Cardiac muscle cell (in vitro differentiated cells and primary cell): ENCODE results near the gene CTSD. TPM values are rescaled to one million over a fixed set of nuclear protein-coding genes. Genes with fewer than 3 reads are reported as not detected.
A peak's percentile ranks its signal among the peaks of the same experiment; 100 is the strongest.

Experiments
- DNase-seq, 2 donors: peaks; one replicate each; pipeline versions ENCODE4 v3.0.0 to v3.0.0-alpha.2; 2010 to 2017; ENCODE audit warnings: low read depth in 1 of 2, low spot score in 1 of 2
- H3K27ac ChIP-seq: fragments of 200-600 bp; sonication (generic); 2 replicates; pipeline ENCODE4 v1.5.1; 2016
- H3K27me3 ChIP-seq: fragments of 200-600 bp; sonication (generic); 2 replicates; pipeline ENCODE4 v1.6.0; 2016; ENCODE audit warnings: control low read depth
- H3K36me3 ChIP-seq: fragments of 200-600 bp; sonication (generic); 2 replicates; pipeline ENCODE4 v1.5.1; 2016; ENCODE audit warnings: control low read depth
- H3K4me1 ChIP-seq: fragments of 200-600 bp; sonication (generic); 2 replicates; pipeline ENCODE4 v1.8.1; 2017; ENCODE audit warnings: low read depth, mild to moderate bottlenecking, mixed run types
- H3K4me3 ChIP-seq: fragments of 200-600 bp; sonication (generic); 2 replicates; pipeline ENCODE4 v1.5.1; 2016; ENCODE audit warnings: mild to moderate bottlenecking
- H3K9me3 ChIP-seq: fragments of 200-600 bp; sonication (generic); 2 replicates; pipeline ENCODE4 v1.5.1; 2017; ENCODE audit warnings: low read depth, mild to moderate bottlenecking, control low read depth
- CTCF ChIP-seq: IDR thresholded peaks from 2 replicates; pipeline ENCODE4 v1.5.1; 2012; ENCODE audit warnings: low read depth, mild to moderate bottlenecking, low read length
- polyA plus RNA-seq: library from polyadenylated mRNA; unstranded; fragments of >200 nt; fragmentation: Nextera tagmentation; extraction: Ambion mirVana; gene quantifications from 2 replicates; pipeline ENCODE4 v1.2.1, GENCODE V29; 2016
- total RNA-seq: library from RNA; depleted of rRNA; stranded (reverse); fragments of >200 nt; gene quantifications from 2 replicates; pipeline ENCODE4 v1.2.3, GENCODE V29; 2016

Gene CTSD
- total and polyA plus RNA-seq, 2 experiments from 2014 or later, result 221 to 258 TPM

DNA sequence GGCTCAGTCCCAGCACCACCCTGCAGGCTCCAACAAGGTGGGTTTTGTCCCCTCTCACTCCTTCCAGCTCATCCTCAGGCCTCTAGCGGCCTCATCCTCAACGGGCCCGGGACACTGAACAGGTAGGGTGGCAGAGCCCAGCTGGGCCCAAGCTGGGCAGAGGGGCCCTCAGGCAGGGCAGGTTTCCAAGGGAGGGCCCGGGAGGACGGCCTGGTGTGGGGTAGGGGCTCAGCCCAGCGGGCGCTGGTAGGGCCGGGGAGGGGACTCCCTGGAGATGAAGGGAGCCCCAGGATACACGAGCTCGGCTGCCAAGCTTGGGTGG is 10.9 kb downstream of the CTSD start:
- DNase-seq, result no peak
- H3K27ac ChIP-seq, result no peak overlapping the region
- no peaks in the 10 kb centered on the region for H3K9me3 ChIP-seq

DNA sequence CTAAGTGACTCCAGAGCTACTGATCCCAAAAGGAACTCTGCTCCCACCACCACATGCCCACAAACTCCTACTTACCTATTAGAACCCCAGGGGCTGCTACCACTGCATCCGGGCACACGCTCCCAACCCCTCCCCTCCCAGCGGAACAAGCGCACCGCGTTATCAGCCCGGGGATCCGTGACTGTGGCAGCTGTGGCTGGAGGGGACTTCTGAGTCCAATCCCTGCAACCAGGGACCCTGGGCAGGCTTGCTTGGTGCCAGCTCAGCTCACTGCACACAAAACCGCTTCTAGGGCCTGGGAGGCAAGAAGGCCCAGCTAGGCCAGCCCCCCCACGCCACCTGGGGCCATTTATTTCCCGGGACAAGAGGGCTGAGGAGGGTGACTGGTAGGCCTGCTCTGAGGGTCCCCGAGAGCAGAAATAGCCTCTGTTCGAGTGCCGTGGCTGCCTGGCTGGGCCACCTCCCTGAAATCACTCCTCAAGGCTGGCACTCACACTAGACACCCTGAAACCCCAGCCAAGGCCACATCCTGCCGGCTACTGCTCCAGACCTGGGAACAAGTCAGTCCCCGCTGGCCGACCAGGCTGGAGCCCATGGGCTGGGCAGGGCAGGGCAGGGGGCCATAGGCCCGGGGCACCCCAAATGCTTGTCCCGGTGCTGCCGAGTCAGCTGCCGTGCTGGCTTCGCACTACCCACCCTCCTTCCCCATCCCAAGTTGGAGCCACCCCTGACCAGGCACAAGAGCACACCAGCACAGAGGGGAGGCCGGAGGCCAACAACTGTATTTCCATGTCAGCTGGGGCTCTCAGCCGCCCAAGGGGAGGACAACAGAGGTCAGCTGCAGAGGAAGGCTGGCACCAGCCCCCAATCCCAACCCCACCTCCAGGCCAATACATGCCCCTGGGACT is 11.5 kb downstream of the CTSD start:
- no peak overlapping the region for H3K4me3 ChIP-seq
- no peak for TF ChIP-seq CTCF
- H3K9me3 ChIP-seq, result no peaks in the 10 kb centered on the region
- no peak for DNase-seq
- H3K4me1 ChIP-seq, result peaks cover 11% of the 10 kb centered on the region
- peaks cover 35% of the 10 kb centered on the region for H3K27me3 ChIP-seq
- H3K36me3 ChIP-seq, result peaks cover 5% of the 10 kb centered on the region
- no peak overlapping the region for H3K27ac ChIP-seq

More for the DNA sequence above, 10.9 kb downstream of the CTSD start:
- peaks cover 29% of the 10 kb centered on the region for H3K27me3 ChIP-seq
- no peak overlapping the region for H3K4me3 ChIP-seq
- H3K4me1 ChIP-seq, result peaks cover 11% of the 10 kb centered on the region
- no peak for TF ChIP-seq CTCF
- H3K36me3 ChIP-seq, result peaks cover 5% of the 10 kb centered on the region

GRCh38 chr11:1751531-1751921 is 12.2 kb downstream of the CTSD start:
- DNase-seq, result no peak
- peaks cover 5% of the 10 kb centered on the region for H3K36me3 ChIP-seq
- no peaks in the 10 kb centered on the region for H3K9me3 ChIP-seq
- H3K27me3 ChIP-seq, result peaks cover 43% of the 10 kb centered on the region
- no peak overlapping the region for H3K4me3 ChIP-seq
- TF ChIP-seq CTCF, result no peak
- H3K27ac ChIP-seq, result no peak overlapping the region
- peaks cover 11% of the 10 kb centered on the region for H3K4me1 ChIP-seq

GRCh38 chr11:1750840-1751530 is 12.7 kb downstream of the CTSD start:
- TF ChIP-seq CTCF, result no peak
- H3K36me3 ChIP-seq, result peaks cover 5% of the 10 kb centered on the region
- no peak for DNase-seq
- peaks cover 7% of the 10 kb centered on the region for H3K4me1 ChIP-seq
- H3K27ac ChIP-seq, result no peak overlapping the region
- peaks cover 44% of the 10 kb centered on the region for H3K27me3 ChIP-seq
- H3K4me3 ChIP-seq, result no peak overlapping the region
- no peaks in the 10 kb centered on the region for H3K9me3 ChIP-seq

DNA sequence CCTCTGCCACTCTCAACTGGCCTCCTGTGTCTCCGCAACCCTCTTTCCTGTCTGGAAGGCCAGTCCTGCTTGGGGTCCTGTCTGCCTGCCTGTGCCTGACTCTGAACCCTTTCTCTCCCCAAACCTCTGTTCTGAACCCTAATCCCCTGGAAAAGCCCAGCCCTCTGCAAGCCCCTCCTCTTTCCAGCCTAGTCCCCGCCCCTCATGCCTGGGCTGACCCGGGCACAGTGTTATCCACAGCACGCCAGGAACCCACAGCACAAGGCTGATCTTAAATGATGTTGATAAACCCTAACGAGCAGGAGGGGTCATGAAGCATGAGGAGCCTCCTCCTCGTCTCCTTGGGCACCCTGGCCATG is 13.3 kb downstream of the CTSD start, which contains the start of gene IFITM10:
IFITM10 (minus strand) TSS at position 115 of the 359 bp plus-strand sequence. CDS start 153 bp downstream, outside the sequence.
- Histone ChIP-seq H3K4me3 (no peak within 1 kb of the TSS), H3K27ac (no peak within 1 kb of the TSS), H3K9me3 (no peaks in the 10 kb centered on the region), H3K36me3 (peaks cover 5% of the 10 kb centered on the region), H3K27me3 (peaks cover 44% of the 10 kb centered on the region), H3K4me1 (peaks cover 5% of the 10 kb centered on the region)
- TF ChIP-seq CTCF, result no peak
- DNase-seq, result peak in 1 of 2 donors; percentile 39
